Measurements from ENCODE around the gene DAPL1.

DNA sequence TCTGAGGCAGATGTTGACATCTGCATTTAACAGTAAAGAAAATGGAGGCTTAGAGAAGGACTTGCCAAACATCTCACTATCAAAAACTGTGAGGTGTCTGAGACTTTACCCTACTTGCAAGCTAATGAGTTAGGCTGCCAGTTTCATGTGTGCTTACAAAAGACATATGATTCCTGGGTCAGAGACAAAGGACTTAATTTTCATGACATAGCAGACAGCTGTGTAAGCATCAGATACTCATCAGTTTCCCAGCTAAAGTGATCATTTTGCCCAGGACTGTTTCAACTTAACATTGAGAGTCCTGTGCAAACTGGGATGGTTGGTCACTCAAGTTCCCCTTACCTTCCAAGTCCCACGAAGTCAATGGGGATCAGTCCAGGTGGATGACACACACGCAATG lies 18.9 kb upstream of the DAPL1 start:
- TF ChIP-seq EP300 (IDR thresholded peaks at IDR 0.05) = no peak
- TF ChIP-seq CTCF (IDR thresholded peaks at IDR 0.05) = no peak
